ENCODE results near the gene CHST3. TPM values are rescaled to one million over a fixed set of nuclear protein-coding genes. Genes with fewer than 3 reads are reported as not detected.

The CHST3 gene
- total and polyA plus RNA-seq, 9 of the 15 experiments (the other 6 are each of a cell fraction or from before 2014, with no cell fraction given): 0.01 to 1.3 (median 0.15) TPM

DNA sequence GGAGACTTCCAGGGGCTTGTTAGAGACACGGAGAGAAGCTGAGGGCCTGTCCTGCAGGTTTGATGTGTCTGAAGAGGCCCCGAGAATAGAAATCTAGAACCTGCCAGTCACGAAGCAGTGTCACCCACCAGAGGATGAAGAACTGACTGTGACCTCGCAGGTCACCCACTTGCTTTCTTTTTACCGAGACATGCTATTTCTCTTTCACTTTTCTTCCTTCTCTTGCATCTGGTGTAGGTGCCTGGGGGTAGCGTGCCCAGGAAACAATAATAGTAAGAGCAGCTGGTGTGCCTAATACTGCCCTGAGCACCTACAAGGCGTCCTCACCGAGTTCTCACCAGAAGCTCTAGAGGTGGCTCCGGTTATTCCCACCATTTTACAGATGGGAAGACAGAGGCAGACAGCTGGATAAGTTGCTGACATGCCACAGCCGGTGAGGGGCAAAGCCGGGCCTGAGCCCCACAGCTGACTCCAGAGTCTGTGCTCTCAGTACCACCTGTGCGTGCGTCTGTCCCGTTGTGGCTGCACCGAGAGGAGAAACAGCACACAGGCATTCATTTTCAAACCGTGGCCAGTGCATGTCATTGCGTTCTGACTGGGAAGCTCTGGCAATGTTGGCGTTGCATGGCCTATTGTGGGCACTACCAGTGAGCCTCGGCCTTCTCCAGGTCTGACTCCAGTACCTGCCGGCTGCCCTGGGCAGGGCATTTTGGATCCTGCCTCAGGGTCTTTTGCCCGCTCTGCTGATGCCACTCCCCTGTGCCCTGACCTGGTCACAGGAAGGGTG, 7.8 kb downstream of the CHST3 start:
- no peaks in the 10 kb centered on the region for H3K36me3 ChIP-seq (ENCODE audit: control insufficient read depth, insufficient read depth, low read length)
- intact Hi-C loops (cut with micrococcal nuclease): loop anchor here (5.0 kb wide), 1 partner anchor 75 kb away; no protein-coding TSS in a partner anchor
- no peaks in the 10 kb centered on the region for H3K79me2 ChIP-seq (ENCODE audit: control insufficient read depth, insufficient read depth, low read length)
- DNase-seq (ENCODE audit: extremely low read depth in 1 of 4, low spot score in 3 of 4) (no peak), FAIRE-seq (no peak), ATAC-seq (no peak)
- peaks cover 34 to 81% of the 10 kb centered on the region in 2 experiments for H3K27me3 ChIP-seq (ENCODE audit: control insufficient read depth in 2 of 2, insufficient read depth in 2 of 2, low read length in 2 of 2)
- H2AFZ ChIP-seq (ENCODE audit: low read depth, low read length): no peak overlapping the region
- POLR2A ChIA-PET: interaction anchor here (0.6 to 0.7 kb wide), 2 partner anchors 22 to 1264 kb away, joined by 3 read pairs; no protein-coding TSS in a partner anchor
- WGBS (ENCODE audit: insufficient coverage, low coverage, missing lambda C conversion rate): 3% methylated on average over 21 of the region's 21 CpGs
- no TSS peak for BruUV-seq (replicated peaks)
- H3K9me3 ChIP-seq (replicated peaks; ENCODE audit: control insufficient read depth, insufficient read depth, low read depth, low read length): no peaks in the 10 kb centered on the region
- TF ChIP-seq FOS (IDR thresholded peaks at IDR 0.05; ENCODE audit: extremely low read depth, insufficient read length): no peak
- TF ChIP-seq ZNF75A (CRISPR knock-in tag; IDR thresholded peaks at IDR 0.05): no peak
- TF ChIP-seq, protein P1, sequence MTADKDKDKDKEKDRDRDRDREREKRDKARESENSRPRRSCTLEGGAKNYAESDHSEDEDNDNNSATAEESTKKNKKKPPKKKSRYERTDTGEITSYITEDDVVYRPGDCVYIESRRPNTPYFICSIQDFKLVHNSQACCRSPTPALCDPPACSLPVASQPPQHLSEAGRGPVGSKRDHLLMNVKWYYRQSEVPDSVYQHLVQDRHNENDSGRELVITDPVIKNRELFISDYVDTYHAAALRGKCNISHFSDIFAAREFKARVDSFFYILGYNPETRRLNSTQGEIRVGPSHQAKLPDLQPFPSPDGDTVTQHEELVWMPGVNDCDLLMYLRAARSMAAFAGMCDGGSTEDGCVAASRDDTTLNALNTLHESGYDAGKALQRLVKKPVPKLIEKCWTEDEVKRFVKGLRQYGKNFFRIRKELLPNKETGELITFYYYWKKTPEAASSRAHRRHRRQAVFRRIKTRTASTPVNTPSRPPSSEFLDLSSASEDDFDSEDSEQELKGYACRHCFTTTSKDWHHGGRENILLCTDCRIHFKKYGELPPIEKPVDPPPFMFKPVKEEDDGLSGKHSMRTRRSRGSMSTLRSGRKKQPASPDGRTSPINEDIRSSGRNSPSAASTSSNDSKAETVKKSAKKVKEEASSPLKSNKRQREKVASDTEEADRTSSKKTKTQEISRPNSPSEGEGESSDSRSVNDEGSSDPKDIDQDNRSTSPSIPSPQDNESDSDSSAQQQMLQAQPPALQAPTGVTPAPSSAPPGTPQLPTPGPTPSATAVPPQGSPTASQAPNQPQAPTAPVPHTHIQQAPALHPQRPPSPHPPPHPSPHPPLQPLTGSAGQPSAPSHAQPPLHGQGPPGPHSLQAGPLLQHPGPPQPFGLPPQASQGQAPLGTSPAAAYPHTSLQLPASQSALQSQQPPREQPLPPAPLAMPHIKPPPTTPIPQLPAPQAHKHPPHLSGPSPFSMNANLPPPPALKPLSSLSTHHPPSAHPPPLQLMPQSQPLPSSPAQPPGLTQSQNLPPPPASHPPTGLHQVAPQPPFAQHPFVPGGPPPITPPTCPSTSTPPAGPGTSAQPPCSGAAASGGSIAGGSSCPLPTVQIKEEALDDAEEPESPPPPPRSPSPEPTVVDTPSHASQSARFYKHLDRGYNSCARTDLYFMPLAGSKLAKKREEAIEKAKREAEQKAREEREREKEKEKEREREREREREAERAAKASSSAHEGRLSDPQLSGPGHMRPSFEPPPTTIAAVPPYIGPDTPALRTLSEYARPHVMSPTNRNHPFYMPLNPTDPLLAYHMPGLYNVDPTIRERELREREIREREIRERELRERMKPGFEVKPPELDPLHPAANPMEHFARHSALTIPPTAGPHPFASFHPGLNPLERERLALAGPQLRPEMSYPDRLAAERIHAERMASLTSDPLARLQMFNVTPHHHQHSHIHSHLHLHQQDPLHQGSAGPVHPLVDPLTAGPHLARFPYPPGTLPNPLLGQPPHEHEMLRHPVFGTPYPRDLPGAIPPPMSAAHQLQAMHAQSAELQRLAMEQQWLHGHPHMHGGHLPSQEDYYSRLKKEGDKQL (CRISPR knock-in tag; IDR thresholded peaks at IDR 0.05; ENCODE audit: borderline replicate concordance): no peak
- no peak for TF ChIP-seq NFATC3 (IDR thresholded peaks at IDR 0.05)
- TF ChIP-seq, protein P2, sequence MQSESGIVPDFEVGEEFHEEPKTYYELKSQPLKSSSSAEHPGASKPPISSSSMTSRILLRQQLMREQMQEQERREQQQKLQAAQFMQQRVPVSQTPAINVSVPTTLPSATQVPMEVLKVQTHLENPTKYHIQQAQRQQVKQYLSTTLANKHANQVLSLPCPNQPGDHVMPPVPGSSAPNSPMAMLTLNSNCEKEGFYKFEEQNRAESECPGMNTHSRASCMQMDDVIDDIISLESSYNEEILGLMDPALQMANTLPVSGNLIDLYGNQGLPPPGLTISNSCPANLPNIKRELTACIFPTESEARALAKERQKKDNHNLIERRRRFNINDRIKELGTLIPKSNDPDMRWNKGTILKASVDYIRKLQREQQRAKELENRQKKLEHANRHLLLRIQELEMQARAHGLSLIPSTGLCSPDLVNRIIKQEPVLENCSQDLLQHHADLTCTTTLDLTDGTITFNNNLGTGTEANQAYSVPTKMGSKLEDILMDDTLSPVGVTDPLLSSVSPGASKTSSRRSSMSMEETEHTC (IDR thresholded peaks at IDR 0.05): no peak
- TF ChIP-seq, protein P3, sequence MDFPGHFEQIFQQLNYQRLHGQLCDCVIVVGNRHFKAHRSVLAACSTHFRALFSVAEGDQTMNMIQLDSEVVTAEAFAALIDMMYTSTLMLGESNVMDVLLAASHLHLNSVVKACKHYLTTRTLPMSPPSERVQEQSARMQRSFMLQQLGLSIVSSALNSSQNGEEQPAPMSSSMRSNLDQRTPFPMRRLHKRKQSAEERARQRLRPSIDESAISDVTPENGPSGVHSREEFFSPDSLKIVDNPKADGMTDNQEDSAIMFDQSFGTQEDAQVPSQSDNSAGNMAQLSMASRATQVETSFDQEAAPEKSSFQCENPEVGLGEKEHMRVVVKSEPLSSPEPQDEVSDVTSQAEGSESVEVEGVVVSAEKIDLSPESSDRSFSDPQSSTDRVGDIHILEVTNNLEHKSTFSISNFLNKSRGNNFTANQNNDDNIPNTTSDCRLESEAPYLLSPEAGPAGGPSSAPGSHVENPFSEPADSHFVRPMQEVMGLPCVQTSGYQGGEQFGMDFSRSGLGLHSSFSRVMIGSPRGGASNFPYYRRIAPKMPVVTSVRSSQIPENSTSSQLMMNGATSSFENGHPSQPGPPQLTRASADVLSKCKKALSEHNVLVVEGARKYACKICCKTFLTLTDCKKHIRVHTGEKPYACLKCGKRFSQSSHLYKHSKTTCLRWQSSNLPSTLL (IDR thresholded peaks at IDR 0.05): no peak
- TF ChIP-seq GTF2A2 (tag; IDR thresholded peaks at IDR 0.05): no peak
- TF ChIP-seq PHB (CRISPR knock-in tag; IDR thresholded peaks at IDR 0.05): no peak
- TF ChIP-seq TCF7 (IDR thresholded peaks at IDR 0.05; ENCODE audit: borderline replicate concordance): no peak
- no peak for TF ChIP-seq SP2 (IDR thresholded peaks at IDR 0.05; ENCODE audit: extremely low read depth, low read depth, low read length, poor library complexity, severe bottlenecking)
- no peak for TF ChIP-seq ZBTB1 (CRISPR knock-in tag; IDR thresholded peaks at IDR 0.05; ENCODE audit: borderline replicate concordance, low read depth)
- in situ Hi-C loops (cut with MboI): no loop called here
- peaks cover 0 to 9% of the 10 kb centered on the region in 2 experiments; a peak in 2 of 5 replicates for H3K4me1 ChIP-seq (replicated peaks in 1 of 2; ENCODE audit: control insufficient read depth in 2 of 2, insufficient read depth in 2 of 2, low read length in 2 of 2)
- H4K20me1 ChIP-seq (replicated peaks; ENCODE audit: control insufficient read depth, insufficient read depth, low read length): no peaks in the 10 kb centered on the region; the same call in 1 of the 2 replicates
- CTCF ChIA-PET (ENCODE audit: low intra/inter-chr PET ratio): no interaction called here
- no peak overlapping the region for H3K4me3 ChIP-seq
- H3K9ac ChIP-seq (ENCODE audit: insufficient read depth in 1 of 2, low read depth in 2 of 2, low read length in 2 of 2): no peak overlapping the region
- no peak overlapping the region for H3K27ac ChIP-seq (ENCODE audit: extremely low read depth, low read depth, low read length)
- H3K4me2 ChIP-seq (ENCODE audit: insufficient read depth, low read length): no peak overlapping the region
- H3K9me1 ChIP-seq (ENCODE audit: control insufficient read depth, insufficient read depth, low read length): no peaks in the 10 kb centered on the region

All from K562 (cell line).